Measurements from ENCODE around the gene IFNA13. TPM values are rescaled to one million over a fixed set of nuclear protein-coding genes. Genes with fewer than 3 reads are reported as not detected.
A peak's percentile ranks its signal among the peaks of the same experiment; 100 is the strongest.

Gene IFNA13
- total RNA-seq (2014; rRNA removed; shearing (Covaris generic)), result not detected in 2 replicates
- not detected in 2 replicates for polyA plus RNA-seq (2016; fragmentation: Nextera tagmentation; extraction: Ambion mirVana)

GRCh38 chr9:21367957-21368356 lies at the start of gene IFNA13:
TSS of gene IFNA13 (minus strand) at chr9:21368057. CDS start at chr9:21368010, 47 bp downstream.
- TF ChIP-seq EZH2 (IDR thresholded peaks at IDR 0.05; ENCODE audit: insufficient read depth, poor library complexity, severe bottlenecking), result no peak
- TF ChIP-seq EZH2phosphoT487 (IDR thresholded peaks at IDR 0.05; ENCODE audit: insufficient read depth, low read depth), result no peak
- H3K4me2 ChIP-seq (ENCODE audit: unreplicated experiment), result no peak within 1 kb of the TSS
- H4K20me1 ChIP-seq (ENCODE audit: insufficient read depth), result no peaks in the 10 kb centered on the region
- no peaks in the 10 kb centered on the region for H3K36me3 ChIP-seq (ENCODE audit: low read depth)
- no peak within 1 kb of the TSS for H3K9ac ChIP-seq
- in situ Hi-C loops (cut with MboI), result no loop called here
- H3K4me1 ChIP-seq (ENCODE audit: insufficient read depth), result no peaks in the 10 kb centered on the region
- no peak for DNase-seq
- H3K9me2 ChIP-seq (ENCODE audit: insufficient read depth), result no peaks in the 10 kb centered on the region
- no peak within 1 kb of the TSS for H3K27ac ChIP-seq
- no peaks in the 10 kb centered on the region for H3K79me2 ChIP-seq (ENCODE audit: insufficient read depth)
- H3K4me3 ChIP-seq, result no peak within 1 kb of the TSS
- H2AFZ ChIP-seq, result no peak within 1 kb of the TSS
- H3K27me3 ChIP-seq (replicated peaks; ENCODE audit: insufficient read depth), result peaks cover 38% of the 10 kb centered on the region
- 36 to 42% methylated on average over 3 of the region's 3 CpGs for WGBS, 2 experiments (ENCODE audit: low coverage in 1 of 2, low lambda C conversion rate in 2 of 2, missing lambda C conversion rate in 2 of 2)
- no peaks in the 10 kb centered on the region for H3K9me3 ChIP-seq (ENCODE audit: low read depth)
- no peaks in the 10 kb centered on the region for H3F3A ChIP-seq (ENCODE audit: insufficient read depth)

- DNase-seq, result peak; percentile 32
- H3K36me3 ChIP-seq (ENCODE audit: low read depth), result no peaks in the 10 kb centered on the region
- no peaks in the 10 kb centered on the region for H3K9me3 ChIP-seq (ENCODE audit: low read depth)
- H3K4me2 ChIP-seq (ENCODE audit: unreplicated experiment), result no peak overlapping the region
- H3K9me2 ChIP-seq (ENCODE audit: insufficient read depth), result no peaks in the 10 kb centered on the region
- H2AFZ ChIP-seq, result no peak overlapping the region
- H3K9ac ChIP-seq, result no peak overlapping the region
- WGBS, 2 experiments (ENCODE audit: low coverage in 1 of 2, low lambda C conversion rate in 2 of 2, missing lambda C conversion rate in 2 of 2), result 65 to 68% methylated on average over 5 of the region's 5 CpGs
- H3K4me1 ChIP-seq (ENCODE audit: insufficient read depth), result peaks cover 25% of the 10 kb centered on the region
- H3F3A ChIP-seq (ENCODE audit: insufficient read depth), result no peaks in the 10 kb centered on the region
- no peak overlapping the region for H3K27ac ChIP-seq
- H4K20me1 ChIP-seq (ENCODE audit: insufficient read depth), result no peaks in the 10 kb centered on the region
- no peak overlapping the region for H3K4me3 ChIP-seq
- in situ Hi-C loops (cut with MboI), result no loop called here
- TF ChIP-seq EZH2 (IDR thresholded peaks at IDR 0.05; ENCODE audit: insufficient read depth, poor library complexity, severe bottlenecking) (no peak), EZH2phosphoT487 (IDR thresholded peaks at IDR 0.05; ENCODE audit: insufficient read depth, low read depth) (no peak)
- no peaks in the 10 kb centered on the region for H3K79me2 ChIP-seq (ENCODE audit: insufficient read depth)
- no peaks in the 10 kb centered on the region for H3K27me3 ChIP-seq (replicated peaks; ENCODE audit: insufficient read depth)
Measured at GRCh38 chr9:21415493-21416267, 47.8 kb upstream of the IFNA13 start.

- H3F3A ChIP-seq (ENCODE audit: insufficient read depth), result no peaks in the 10 kb centered on the region
- H3K27me3 ChIP-seq (replicated peaks; ENCODE audit: insufficient read depth), result no peaks in the 10 kb centered on the region
- no peak overlapping the region for H2AFZ ChIP-seq
- no peaks in the 10 kb centered on the region for H3K79me2 ChIP-seq (ENCODE audit: insufficient read depth)
- peaks cover 15% of the 10 kb centered on the region for H3K4me1 ChIP-seq (ENCODE audit: insufficient read depth)
- in situ Hi-C loops (cut with MboI), result no loop called here
- H3K9me3 ChIP-seq (ENCODE audit: low read depth), result no peaks in the 10 kb centered on the region
- H3K4me3 ChIP-seq, result no peak overlapping the region
- DNase-seq, result no peak
- no peak overlapping the region for H3K4me2 ChIP-seq (ENCODE audit: unreplicated experiment)
- H3K9ac ChIP-seq, result no peak overlapping the region
- TF ChIP-seq EZH2 (IDR thresholded peaks at IDR 0.05; ENCODE audit: insufficient read depth, poor library complexity, severe bottlenecking) (no peak), EZH2phosphoT487 (IDR thresholded peaks at IDR 0.05; ENCODE audit: insufficient read depth, low read depth) (no peak)
- H4K20me1 ChIP-seq (ENCODE audit: insufficient read depth), result no peaks in the 10 kb centered on the region
- WGBS, 2 experiments (ENCODE audit: low coverage in 1 of 2, low lambda C conversion rate in 2 of 2, missing lambda C conversion rate in 2 of 2), result 94 to 98% methylated on average over 2 of the region's 2 CpGs
- H3K9me2 ChIP-seq (ENCODE audit: insufficient read depth), result no peaks in the 10 kb centered on the region
- no peak overlapping the region for H3K27ac ChIP-seq
- H3K36me3 ChIP-seq (ENCODE audit: low read depth), result no peaks in the 10 kb centered on the region
Measured at GRCh38 chr9:21414220-21414940, 46.5 kb upstream of the IFNA13 start.

- H4K20me1 ChIP-seq (ENCODE audit: insufficient read depth), result no peaks in the 10 kb centered on the region
- in situ Hi-C loops (cut with MboI), result no loop called here
Measured at GRCh38 chr9:21413624-21414023, 45.8 kb upstream of the IFNA13 start.

More at GRCh38 chr9:21413624-21414023, 45.8 kb upstream of the IFNA13 start:
- TF ChIP-seq EZH2 (IDR thresholded peaks at IDR 0.05; ENCODE audit: insufficient read depth, poor library complexity, severe bottlenecking) (no peak), EZH2phosphoT487 (IDR thresholded peaks at IDR 0.05; ENCODE audit: insufficient read depth, low read depth) (no peak)
- 73% methylated on average over 5 of the region's 5 CpGs for WGBS, 2 experiments (ENCODE audit: low coverage in 1 of 2, low lambda C conversion rate in 2 of 2, missing lambda C conversion rate in 2 of 2)
- Histone ChIP-seq H3K4me2 (ENCODE audit: unreplicated experiment) (no peak overlapping the region), H3K79me2 (ENCODE audit: insufficient read depth) (no peaks in the 10 kb centered on the region), H3F3A (ENCODE audit: insufficient read depth) (no peaks in the 10 kb centered on the region), H3K9me3 (ENCODE audit: low read depth) (no peaks in the 10 kb centered on the region), H3K36me3 (ENCODE audit: low read depth) (no peaks in the 10 kb centered on the region), H3K9ac (no peak overlapping the region), H3K4me1 (ENCODE audit: insufficient read depth) (peaks cover 7% of the 10 kb centered on the region), H3K27ac (no peak overlapping the region), H2AFZ (no peak overlapping the region), H3K9me2 (ENCODE audit: insufficient read depth) (no peaks in the 10 kb centered on the region), H3K27me3 (replicated peaks; ENCODE audit: insufficient read depth) (no peaks in the 10 kb centered on the region), H3K4me3 (no peak overlapping the region)
- peak; percentile 12 for DNase-seq

Measured in GM23248 (cell line).